Activated T-helper 1 cell treated with Interleukin-2 at 50 U/mL for 16 hours (primary cell): ENCODE data around the gene FUT7.

Experiments
- DNase-seq: peaks from one replicate; pipeline ENCODE4 v3.0.0-alpha.2; 2020; ENCODE audit warnings: low read depth

Gene FUT7

GRCh38 chr9:137032858-137033257 is 970 bp upstream of the FUT7 start:
- DNase-seq, result no peak

DNA sequence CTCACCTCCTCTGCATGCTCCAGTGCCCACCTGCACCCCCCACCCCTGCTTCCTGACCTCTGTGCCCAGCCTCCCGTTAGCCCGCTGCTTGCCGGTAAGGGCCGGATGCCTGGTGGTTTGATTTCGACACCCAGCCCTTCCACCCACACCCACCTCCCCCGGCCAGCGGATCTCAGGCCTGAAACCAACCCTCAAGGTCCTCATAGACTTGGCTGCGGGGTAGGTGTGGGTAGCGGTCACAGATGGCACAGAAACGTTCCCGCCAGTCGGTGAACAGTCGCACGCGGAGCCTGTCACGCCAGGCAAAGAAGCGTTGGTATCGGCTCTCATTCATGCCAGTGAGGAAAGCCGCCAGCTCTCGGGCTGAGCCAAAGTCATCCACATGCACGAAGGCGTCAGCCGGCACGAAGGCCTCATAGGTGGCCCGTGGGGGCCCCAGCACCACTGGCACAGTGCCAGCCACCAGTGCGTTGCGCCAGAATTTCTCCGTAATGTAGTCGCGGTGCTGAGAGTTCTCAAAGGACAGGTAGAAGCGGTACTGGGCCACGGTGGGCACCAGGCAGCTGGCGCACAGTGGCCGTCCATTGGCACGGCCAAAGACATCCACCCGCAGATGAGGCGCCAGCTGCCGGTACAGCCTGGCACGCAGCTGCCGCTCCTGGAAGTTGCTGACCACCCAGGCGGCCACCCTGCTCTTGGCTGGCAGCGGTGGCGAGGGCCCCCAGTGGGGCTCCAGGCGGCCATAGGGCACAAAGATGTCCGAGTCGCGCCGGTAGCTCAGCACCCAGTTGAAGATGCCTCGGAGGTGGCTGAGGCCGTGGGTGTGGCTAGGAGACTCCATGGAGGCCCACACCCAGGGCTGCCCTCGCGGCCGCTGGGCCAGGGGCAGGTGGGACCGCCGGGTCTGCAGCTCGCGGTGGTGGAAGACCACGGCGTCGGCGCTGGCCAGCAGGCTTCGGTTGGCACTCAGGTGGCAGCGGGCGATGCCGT is 1.1 kb downstream of the FUT7 start:
- DNase-seq, result peak; percentile 22

GRCh38 chr9:137030006-137030405 is 1.9 kb downstream of the FUT7 start:
- no peak for DNase-seq

DNA sequence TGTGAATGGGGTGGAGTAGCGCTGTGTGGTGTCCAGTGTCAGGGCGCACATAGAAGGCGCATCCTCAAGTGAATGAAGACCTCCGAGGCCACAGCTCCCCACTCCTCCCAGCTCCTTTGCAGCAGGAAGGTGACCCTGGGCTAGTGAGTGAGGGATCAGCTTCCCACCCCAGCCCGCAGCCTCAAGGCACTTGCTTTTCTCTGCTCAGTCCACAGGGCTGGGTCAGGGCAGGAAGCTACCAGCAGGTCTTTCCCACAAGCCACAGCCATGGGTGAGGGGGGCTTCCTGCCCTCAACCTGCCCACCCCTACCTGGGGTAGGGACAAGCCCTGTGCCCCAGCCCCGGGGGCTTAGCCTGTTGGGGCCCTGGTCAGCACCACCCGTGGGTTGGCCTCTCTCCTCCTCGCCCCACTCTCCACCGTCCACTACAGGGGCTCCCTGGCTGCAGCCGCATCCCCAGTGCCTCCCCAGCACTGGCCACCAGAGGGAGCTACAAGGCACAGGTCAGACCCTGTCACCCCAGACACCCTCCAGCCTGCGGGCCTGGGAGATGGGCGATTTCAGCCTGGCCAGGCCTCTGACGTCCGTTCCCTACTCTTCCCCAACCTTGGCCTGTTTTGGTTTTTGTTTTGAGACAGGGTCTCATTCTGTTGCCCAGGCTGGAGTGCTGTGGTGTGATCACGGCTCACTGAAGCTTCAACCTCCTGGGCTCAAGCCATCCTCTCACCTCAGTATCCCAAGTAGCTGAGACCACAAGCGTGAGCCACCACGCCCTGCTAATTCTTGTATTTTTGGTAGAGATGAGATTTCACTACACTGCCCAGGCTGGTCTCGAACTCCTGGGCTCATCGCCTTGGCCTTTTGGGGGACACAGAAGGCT is 2.6 kb downstream of the FUT7 start:
- peak; percentile 48 for DNase-seq

DNA sequence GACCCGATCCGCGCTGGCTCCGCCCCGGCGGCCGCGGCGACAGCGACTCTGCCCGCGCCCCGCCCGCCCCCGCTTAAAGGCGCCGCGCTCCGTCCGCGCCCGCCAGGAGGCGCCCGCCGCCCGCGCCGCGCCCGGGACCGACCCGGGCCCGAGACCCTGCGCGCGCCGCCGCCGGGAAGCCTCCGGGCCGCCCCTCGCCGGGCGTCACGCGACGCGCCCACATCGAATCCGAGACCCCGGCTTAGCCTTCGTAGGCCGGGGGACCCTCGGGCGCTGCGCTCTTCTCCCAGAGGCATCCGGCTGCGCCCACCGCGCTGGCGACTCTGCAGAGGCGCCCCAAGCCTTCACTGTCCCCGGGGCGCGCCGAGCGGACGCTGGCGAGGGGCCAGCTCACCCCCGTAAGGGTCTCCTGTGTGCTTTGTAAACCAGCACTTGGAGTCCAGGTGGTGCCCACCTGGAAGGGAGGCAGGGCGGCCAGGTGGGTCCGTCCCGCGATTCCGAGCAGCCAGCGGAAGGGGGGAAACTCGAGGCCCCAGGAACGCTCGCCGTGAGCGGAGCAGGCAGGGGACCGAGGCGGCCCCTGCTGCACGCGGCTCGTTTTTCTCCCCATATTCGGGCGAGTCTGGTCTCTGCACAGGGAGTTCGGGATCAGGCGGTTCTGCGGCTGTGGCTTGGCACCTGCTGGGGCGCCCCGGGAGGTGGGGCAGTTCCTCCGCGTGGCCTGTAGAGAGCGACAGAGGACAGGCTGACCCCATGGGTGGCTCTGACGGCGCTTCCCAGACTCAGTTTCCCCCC is 3.4 kb downstream of the FUT7 start:
- DNase-seq, result peak; percentile 66

DNA sequence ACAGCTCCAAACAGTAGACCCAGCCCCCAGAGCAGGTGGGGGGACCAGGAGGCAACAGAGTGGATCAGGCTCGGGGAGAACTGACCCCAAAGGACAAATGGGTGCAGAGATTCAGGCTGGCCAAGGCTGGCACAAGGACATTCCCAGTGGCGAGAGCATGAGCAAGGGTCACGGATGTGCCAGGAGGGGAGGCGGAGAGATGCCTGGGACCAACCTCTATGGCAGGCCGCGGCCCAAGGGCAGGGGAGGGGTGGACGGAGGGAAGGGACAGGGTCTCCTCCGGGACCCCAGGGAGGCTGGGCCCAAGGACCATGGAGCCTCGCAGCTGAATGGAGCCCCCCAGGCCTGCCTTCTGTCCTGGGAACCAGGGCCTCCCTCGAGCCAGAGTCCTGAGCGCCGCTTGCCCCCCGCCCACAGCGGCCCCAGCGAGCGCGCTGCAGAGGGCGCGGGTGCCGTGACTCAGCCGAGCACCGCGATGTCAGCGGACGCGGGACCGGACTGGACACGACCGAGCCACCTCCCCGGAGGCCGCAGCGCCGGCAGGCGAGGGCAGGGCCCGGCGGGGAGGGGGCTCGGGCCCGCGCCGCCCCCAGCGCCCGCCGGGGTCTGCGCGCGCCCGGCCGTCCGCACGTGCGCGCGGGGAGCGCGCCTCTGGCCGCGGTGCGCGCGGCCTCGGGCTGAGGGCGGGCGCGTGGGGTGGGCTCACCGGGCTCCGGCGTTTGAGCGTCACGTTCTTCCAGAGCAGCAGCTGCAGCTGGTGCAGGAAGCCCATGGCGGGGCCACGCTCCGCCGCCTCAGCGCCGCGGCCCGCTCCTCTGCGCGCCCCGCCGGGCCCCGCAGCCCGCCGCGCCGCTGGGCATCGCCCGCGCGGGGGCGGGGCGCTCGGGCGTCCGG is 4.3 kb downstream of the FUT7 start, which contains the start of gene ABCA2:
Gene ABCA2 (minus strand): TSS at position 869 of the 894 bp plus-strand sequence. CDS start 97 bp downstream, at position 772.
- no peak for DNase-seq

DNA sequence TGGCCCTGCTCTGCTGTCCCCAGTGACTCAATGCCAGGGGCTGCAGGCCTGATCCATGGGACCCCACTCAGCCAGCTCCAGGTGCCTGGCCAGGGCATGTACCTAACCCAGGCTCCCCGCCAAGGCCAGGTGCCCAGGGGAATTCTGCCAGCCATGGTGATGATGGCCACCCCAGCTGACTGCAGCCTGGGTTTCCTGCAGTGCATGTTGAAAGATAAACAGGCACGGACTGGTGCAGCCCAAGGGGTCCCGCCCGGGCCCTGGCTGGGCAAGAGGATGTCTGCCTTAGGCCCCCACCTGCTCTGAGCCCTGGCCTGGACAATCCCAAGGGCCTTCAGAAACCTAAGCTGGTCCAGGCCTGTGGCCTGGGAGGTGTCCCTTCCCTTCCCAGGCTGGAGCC is 5.1 kb downstream of the FUT7 start:
- DNase-seq, result no peak

DNA sequence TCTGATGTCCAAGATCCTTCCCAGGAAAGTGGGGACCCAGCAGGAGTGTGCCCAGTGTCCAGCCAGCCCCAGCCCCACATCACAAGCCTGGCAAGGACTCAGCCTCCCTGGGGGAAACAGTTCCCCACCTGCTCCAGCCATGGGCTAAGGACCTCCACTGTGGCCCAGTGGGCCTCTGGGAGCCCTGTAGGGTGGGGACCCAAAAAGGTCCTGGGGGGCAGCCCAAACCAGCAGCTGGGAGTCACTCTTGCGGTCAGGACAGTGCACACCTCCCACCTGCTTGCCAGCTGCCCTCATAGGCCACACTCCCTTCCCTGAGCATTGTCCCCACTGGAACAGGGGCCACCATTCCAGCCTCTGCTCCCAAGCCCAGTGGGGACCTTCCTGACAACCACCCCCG is 5.5 kb downstream of the FUT7 start:
- DNase-seq, result no peak

GRCh38 chr9:137025517-137025966 is 6.3 kb downstream of the FUT7 start:
- DNase-seq, result no peak

- no peak for DNase-seq
Observed at GRCh38 chr9:137023583-137023991, 8.3 kb downstream of the FUT7 start.

DNA sequence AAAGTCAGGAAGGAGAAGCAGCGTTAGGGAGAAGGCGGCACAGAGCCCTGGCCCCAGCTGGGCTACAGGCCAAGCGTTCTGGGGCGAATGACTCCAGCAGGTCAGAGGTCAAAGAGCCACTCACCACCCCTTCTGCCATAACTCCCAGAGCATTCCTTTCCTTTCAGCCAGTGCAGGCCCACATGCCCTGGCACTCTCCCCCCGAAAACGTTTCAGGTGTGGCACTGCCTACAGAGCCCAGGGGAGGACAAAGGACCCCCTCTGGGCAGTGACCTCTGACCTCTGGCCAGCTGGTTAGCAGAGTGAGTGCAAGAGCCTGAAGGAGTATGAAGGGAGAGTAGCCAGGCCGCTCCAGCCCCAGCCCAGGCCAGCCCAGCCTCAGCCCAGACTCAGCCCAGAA is 8.7 kb downstream of the FUT7 start:
- DNase-seq, result no peak

GRCh38 chr9:137022662-137023008 is 9.3 kb downstream of the FUT7 start:
- DNase-seq, result no peak

GRCh38 chr9:137021979-137022661 is 9.8 kb downstream of the FUT7 start:
- DNase-seq, result peak; percentile 49

DNA sequence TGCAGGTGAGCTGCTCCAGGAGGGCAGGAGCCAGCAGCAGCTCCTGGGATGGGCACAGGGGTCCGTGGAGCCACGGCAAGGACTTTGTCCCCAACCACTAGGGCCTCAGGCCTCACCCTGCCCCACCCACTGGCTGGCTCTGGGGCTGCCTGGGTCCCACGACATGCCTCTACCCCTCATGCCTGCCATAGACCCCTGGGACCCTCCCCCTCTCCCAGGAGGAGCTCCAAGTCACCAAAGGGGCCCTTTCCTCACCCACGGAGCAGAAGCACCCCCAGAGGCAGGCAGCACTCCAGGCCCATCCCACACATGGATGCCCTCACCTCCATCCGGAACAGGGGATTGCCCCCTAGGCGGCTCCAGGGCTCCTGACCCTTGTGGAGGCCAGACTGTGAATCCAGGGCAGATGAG is 10.3 kb downstream of the FUT7 start:
- DNase-seq, result no peak

DNA sequence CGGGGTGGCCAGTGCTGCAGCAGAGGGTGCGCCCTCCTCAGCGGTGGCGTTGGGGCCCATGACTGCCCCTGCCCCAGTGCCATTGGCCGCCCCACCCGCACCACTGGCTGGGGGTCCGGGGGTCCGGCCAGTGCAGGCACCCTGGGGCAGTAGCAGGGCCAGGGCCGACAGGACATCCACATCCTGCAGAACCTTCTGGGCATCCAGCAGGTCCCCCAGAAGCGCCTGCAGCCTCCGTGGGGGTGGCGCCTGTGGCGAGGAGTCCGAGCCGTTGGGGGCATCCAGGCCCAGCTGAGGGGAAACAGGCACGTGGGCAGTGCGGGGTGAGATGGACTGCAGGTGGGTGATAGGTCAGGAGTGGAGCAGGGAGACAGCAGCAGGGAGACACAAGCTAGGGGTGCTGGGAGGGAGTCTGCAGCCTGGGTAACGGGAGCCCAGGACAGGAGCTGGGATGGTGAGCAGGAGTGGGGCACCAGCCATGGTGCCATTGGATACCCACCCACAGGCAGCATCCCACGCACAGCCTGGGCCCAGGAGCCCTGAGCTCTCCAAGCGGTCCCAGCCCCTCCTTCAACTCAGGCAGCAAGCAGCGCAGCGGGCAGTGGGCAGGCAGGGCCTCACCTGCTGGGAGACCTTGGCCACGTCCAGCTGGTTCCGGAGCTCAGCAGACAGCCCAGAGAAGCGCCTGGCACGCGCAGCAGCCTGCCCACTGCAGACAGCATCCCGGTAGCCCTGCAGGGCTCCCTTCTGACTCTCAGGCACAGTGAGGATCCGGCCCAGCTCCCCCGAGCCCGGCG is 10.9 kb downstream of the FUT7 start:
- no peak for DNase-seq

DNA sequence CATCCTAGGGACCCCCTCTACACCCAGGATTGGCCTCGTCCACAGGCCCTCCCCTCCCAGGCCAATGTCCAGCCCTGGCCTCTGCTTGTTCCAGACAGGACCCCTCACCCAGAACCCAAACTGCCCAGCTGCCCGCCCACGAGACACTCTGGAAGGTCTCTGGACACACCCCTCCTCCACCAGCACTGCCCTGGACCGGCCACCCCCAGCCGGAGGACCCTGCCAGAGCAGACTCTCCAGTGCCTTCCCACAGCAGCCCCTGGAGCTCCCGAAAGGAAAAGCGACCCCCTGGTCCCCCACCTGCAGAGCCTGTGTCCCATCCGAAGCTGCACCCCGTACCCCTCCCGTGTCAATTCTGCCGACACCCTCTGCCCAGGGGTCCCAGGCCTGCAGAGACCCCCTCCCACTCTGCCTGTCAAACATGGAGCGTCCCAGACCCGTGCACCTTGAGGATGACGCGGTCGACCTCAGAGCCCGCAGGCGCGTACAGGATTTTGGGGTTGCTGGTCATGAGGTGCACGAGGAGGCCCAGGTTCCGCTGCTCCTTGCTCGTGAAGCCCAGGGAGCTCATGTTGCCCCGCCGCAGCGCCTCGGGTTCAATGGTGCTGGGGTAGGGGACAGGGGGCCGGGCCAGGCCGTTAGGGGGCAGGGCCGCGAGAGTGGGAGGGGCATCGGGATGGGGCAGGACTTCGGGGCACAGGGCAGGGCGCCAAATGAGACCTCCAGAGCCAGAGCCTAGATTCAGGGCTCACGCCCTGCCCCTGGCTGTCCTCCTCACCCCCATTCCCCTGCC is 11.8 kb downstream of the FUT7 start:
- DNase-seq, result no peak

DNA sequence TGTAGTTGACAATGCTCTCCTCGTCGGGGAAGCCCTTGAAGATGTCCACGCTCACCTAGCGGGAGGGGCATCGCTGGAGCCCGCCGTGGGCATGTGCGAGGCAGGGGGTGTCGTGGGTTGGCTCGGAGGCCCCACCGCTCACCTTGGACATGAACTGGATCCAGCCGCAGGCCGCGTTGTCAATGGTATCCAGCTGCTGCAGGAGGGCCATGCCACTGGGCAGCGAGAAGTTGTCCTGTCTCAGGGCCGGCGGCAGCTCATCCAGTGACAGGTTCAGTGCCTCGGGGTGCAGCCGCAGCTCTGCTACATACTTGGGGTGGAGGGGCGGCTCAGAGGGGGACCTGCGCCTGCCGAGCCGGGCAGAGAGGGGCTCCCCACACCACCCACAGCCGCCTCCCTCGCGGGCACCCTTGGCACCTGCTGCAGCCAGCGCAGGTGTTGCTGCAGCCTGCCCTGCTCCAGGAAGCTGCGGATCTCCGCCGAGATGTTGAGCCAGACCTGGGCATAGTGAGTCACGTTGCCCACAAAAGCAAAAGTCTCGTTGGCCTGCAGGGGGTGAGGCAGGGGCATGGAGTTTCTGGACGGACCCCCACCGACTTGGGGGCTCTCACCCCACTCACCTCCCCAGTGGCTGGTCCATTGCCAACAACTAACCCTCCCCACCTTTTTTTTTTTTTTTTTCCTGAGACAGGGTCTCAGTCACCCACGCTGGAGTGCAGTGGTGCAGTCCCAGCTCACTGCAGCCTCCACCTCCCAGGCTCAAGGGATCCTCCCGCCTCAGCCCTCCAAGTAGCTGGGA is 12.9 kb downstream of the FUT7 start:
- no peak for DNase-seq
